Common myeloid progenitor, CD34-positive (primary cell): ENCODE measurements around the gene AKAP13.

Experiments
- CTCF ChIA-PET: fragments of 350-600 bp; sonication (Branson Sonifier 250); formaldehyde crosslinking; loops from one replicate; lab custom pipeline; 2021; ENCODE audit warnings: antibody characterized with exemption; lab: Charles Lee
- POLR2A ChIA-PET: fragments of 350-600 bp; sonication (Branson Sonifier 250); formaldehyde crosslinking; loops from one replicate; lab custom pipeline; 2021; ENCODE audit warnings: antibody characterized with exemption; lab: Charles Lee
- DNase-seq, 3 donors: peaks; one replicate each; pipeline versions ENCODE4 v3.0.0 to v3.0.0-alpha.2; 2013
- H3K27ac ChIP-seq, 2 experiments: 1 replicate in 1 of 2; 2 replicates in 1 of 2; pipeline ENCODE4 v1.7.0; 2013; ENCODE audit warnings: inconsistent platforms in 2 of 2, low read length in 2 of 2, mild to moderate bottlenecking in 2 of 2, low read depth in 1 of 2, moderate library complexity in 1 of 2; ENCODE audit not compliant: severe bottlenecking in 2 of 2, insufficient read depth in 1 of 2, poor library complexity in 1 of 2
- H3K27me3 ChIP-seq, 5 experiments: replicated peaks in 2 of 5; 1 replicate in 3 of 5; 2 replicates in 2 of 5; pipeline versions ENCODE4 v1.6.1 to v1.7.0; 2013; ENCODE audit warnings: low read length in 4 of 5, mild to moderate bottlenecking in 2 of 5, moderate library complexity in 2 of 5, inconsistent platforms in 1 of 5; ENCODE audit not compliant: insufficient read depth in 5 of 5, control insufficient read depth in 4 of 5
- H3K36me3 ChIP-seq, 4 experiments: 1 replicate in 2 of 4; 2 replicates in 2 of 4; pipeline versions ENCODE4 v1.6.1 to v1.7.0; 2013; ENCODE audit warnings: low read length in 3 of 4, control low read depth in 1 of 4, mild to moderate bottlenecking in 1 of 4; ENCODE audit not compliant: control insufficient read depth in 4 of 4, insufficient read depth in 4 of 4
- H3K4me1 ChIP-seq, 4 experiments: 1 replicate in 3 of 4; 2 replicates in 1 of 4; pipeline versions ENCODE4 v1.6.1 to v1.7.1; 2013; ENCODE audit warnings: low read length in 3 of 4, mild to moderate bottlenecking in 3 of 4, control low read depth in 1 of 4, inconsistent platforms in 1 of 4, moderate library complexity in 1 of 4; ENCODE audit not compliant: control insufficient read depth in 4 of 4, insufficient read depth in 4 of 4; ENCODE audit errors: control extremely low read depth in 1 of 4
- H3K4me3 ChIP-seq, 7 experiments: 1 replicate in 4 of 7; 2 replicates in 3 of 7; pipeline versions ENCODE4 v1.5.1 to v1.7.0; 2013; ENCODE audit warnings: mild to moderate bottlenecking in 7 of 7, low read length in 6 of 7, moderate library complexity in 6 of 7, inconsistent platforms in 2 of 7, low read depth in 2 of 7, control low read depth in 1 of 7; ENCODE audit not compliant: insufficient read depth in 4 of 7, control insufficient read depth in 1 of 7; ENCODE audit errors: extremely low read depth in 1 of 7
- H3K9me3 ChIP-seq, 5 experiments: 1 replicate in 4 of 5; 2 replicates in 1 of 5; pipeline versions ENCODE4 v1.6.1 to v1.7.1; 2013; ENCODE audit warnings: low read length in 4 of 5, mild to moderate bottlenecking in 2 of 5, inconsistent platforms in 1 of 5, low read depth in 1 of 5, moderate library complexity in 1 of 5; ENCODE audit not compliant: control insufficient read depth in 4 of 5, insufficient read depth in 2 of 5; ENCODE audit errors: control extremely low read depth in 1 of 5
- WGBS: methylation state at CpG from one replicate; pipeline ENCODE4 v1.1.5; 2013; ENCODE audit not compliant: insufficient coverage; 5-methylcytosine and 5-hydroxymethylcytosine counted together

Gene AKAP13

GRCh38 chr15:85752124-85752475, 371.7 kb downstream of the AKAP13 start:
- Histone ChIP-seq H3K9me3 (no peaks in the 10 kb centered on the region), H3K4me3 (no peak overlapping the region), H3K4me1 (peaks cover 0 to 36% (median 19%) of the 10 kb centered on the region in 4 experiments), H3K27me3 (no peaks in the 10 kb centered on the region), H3K27ac (no peak overlapping the region), H3K36me3 (peaks cover 0 to 19% (median 15%) of the 10 kb centered on the region in 4 experiments)
- WGBS: 94% methylated on average over 15 of the region's 15 CpGs
- POLR2A ChIA-PET: no interaction called here
- DNase-seq: no peak
- CTCF ChIA-PET: interaction anchor here (0.6 to 2.2 kb wide), 4 partner anchors 33 to 91 kb away, joined by 3 to 6 read pairs (median 4); no protein-coding TSS in a partner anchor

GRCh38 chr15:85752491-85752961, 372.1 kb downstream of the AKAP13 start:
- DNase-seq: peak; percentile 18 to 47 (median 45)
- ChIA-PET CTCF (interaction anchor here (0.6 to 2.2 kb wide), 4 partner anchors 33 to 91 kb away, joined by 3 to 6 read pairs (median 4); no protein-coding TSS in a partner anchor), POLR2A (no interaction called here)
- WGBS: 33% methylated on average over 8 of the region's 8 CpGs
- Histone ChIP-seq H3K4me3 (no peak overlapping the region), H3K27ac (no peak overlapping the region), H3K36me3 (peaks cover 0 to 15% (median 12%) of the 10 kb centered on the region in 4 experiments), H3K27me3 (no peaks in the 10 kb centered on the region), H3K9me3 (no peaks in the 10 kb centered on the region), H3K4me1 (peaks cover 0 to 36% (median 19%) of the 10 kb centered on the region in 4 experiments)

- Histone ChIP-seq H3K4me1 (peaks cover 0 to 36% (median 19%) of the 10 kb centered on the region in 4 experiments), H3K9me3 (no peaks in the 10 kb centered on the region), H3K27ac (no peak overlapping the region), H3K4me3 (no peak overlapping the region), H3K27me3 (no peaks in the 10 kb centered on the region), H3K36me3 (peaks cover 0 to 7% (median 7%) of the 10 kb centered on the region in 4 experiments)
- CTCF ChIA-PET: interaction anchor here (1.4 to 2.2 kb wide), 2 partner anchors 36 to 87 kb away, joined by 4 to 6 read pairs; no protein-coding TSS in a partner anchor
- WGBS: no CpG with 5 or more reads among the region's 1 CpG
- no peak for DNase-seq
- POLR2A ChIA-PET: no interaction called here
Observed at GRCh38 chr15:85753261-85753660, 372.9 kb downstream of the AKAP13 start.

GRCh38 chr15:85753791-85754452, 373.5 kb downstream of the AKAP13 start:
- Histone ChIP-seq H3K4me1 (peaks cover 0 to 36% (median 19%) of the 10 kb centered on the region in 4 experiments), H3K27me3 (no peaks in the 10 kb centered on the region), H3K36me3 (peaks cover 0 to under 1% (median under 1%) of the 10 kb centered on the region in 4 experiments), H3K4me3 (no peak overlapping the region), H3K9me3 (no peaks in the 10 kb centered on the region), H3K27ac (no peak overlapping the region)
- CTCF ChIA-PET: no interaction called here
- WGBS: 82% methylated on average over 10 of the region's 10 CpGs
- DNase-seq: peak in 1 of 3 donors; percentile 7
- POLR2A ChIA-PET: no interaction called here

- Histone ChIP-seq H3K9me3 (no peaks in the 10 kb centered on the region), H3K27me3 (no peaks in the 10 kb centered on the region), H3K36me3 (no peaks in the 10 kb centered on the region), H3K4me1 (peaks cover 0 to 36% (median 19%) of the 10 kb centered on the region in 4 experiments), H3K4me3 (no peak overlapping the region), H3K27ac (no peak overlapping the region)
- 92% methylated on average over 5 of the region's 7 CpGs for WGBS
- CTCF ChIA-PET: interaction anchor here (0.9 kb wide), 2 partner anchors 77 to 82 kb away, joined by 3 read pairs; no protein-coding TSS in a partner anchor
- no peak for DNase-seq
- POLR2A ChIA-PET: no interaction called here
Observed at GRCh38 chr15:85754989-85755388, 374.6 kb downstream of the AKAP13 start.

GRCh38 chr15:85755471-85755870, 375.1 kb downstream of the AKAP13 start:
- H3K4me1 ChIP-seq: peaks cover 0 to 36% (median 19%) of the 10 kb centered on the region in 4 experiments
- 96% methylated on average over 11 of the region's 11 CpGs for WGBS

GRCh38 chr15:85755942-85756341, 375.5 kb downstream of the AKAP13 start:
- POLR2A ChIA-PET: interaction anchor here (0.5 kb wide), 1 partner anchor 947 kb away, joined by 3 read pairs; no protein-coding TSS in a partner anchor

More at GRCh38 chr15:85755471-85755870, 375.1 kb downstream of the AKAP13 start:
- Histone ChIP-seq H3K27me3 (no peaks in the 10 kb centered on the region), H3K27ac (no peak overlapping the region), H3K9me3 (no peaks in the 10 kb centered on the region), H3K36me3 (no peaks in the 10 kb centered on the region), H3K4me3 (no peak overlapping the region)
- no peak for DNase-seq
- CTCF ChIA-PET: interaction anchor here (0.9 kb wide), 2 partner anchors 77 to 82 kb away, joined by 3 read pairs; no protein-coding TSS in a partner anchor
- POLR2A ChIA-PET: interaction anchor here (0.5 kb wide), 1 partner anchor 947 kb away, joined by 3 read pairs; no protein-coding TSS in a partner anchor

More at GRCh38 chr15:85755942-85756341, 375.5 kb downstream of the AKAP13 start:
- WGBS: 98% methylated on average over 4 of the region's 4 CpGs
- Histone ChIP-seq H3K4me3 (no peak overlapping the region), H3K27me3 (no peaks in the 10 kb centered on the region), H3K27ac (no peak overlapping the region), H3K9me3 (no peaks in the 10 kb centered on the region), H3K4me1 (peaks cover 0 to 35% (median 19%) of the 10 kb centered on the region in 4 experiments), H3K36me3 (no peaks in the 10 kb centered on the region)
- CTCF ChIA-PET: interaction anchor here (0.9 kb wide), 1 partner anchor 76 kb away, joined by 3 read pairs; no protein-coding TSS in a partner anchor
- no peak for DNase-seq
